Prostate gland (tissue), 2 donors: Measurements from ENCODE around the gene ZSWIM6. TPM values are rescaled to one million over a fixed set of nuclear protein-coding genes. Genes with fewer than 3 reads are reported as not detected.

Source experiments
- DNase-seq: peaks from one replicate; pipeline ENCODE4 v3.0.0-alpha.2; 2019; ENCODE audit warnings: low spot score
- H3K27ac ChIP-seq, 2 donors: fragments of 200-600 bp; sonication (generic); 2 replicates each; pipeline ENCODE4 v1.5.1; 2017 to 2019
- H3K27me3 ChIP-seq: fragments of 200-600 bp; sonication (generic); replicated peaks from 2 replicates; pipeline ENCODE4 v1.5.1; 2019; ENCODE audit not compliant: insufficient read depth
- H3K36me3 ChIP-seq, 2 donors: fragments of 200-600 bp; sonication (generic); 1 replicate in 1 of 2; 2 replicates in 1 of 2; pipeline versions ENCODE4 v1.5.1 to v1.8.1; 2017 to 2019
- H3K4me1 ChIP-seq: fragments of 200-600 bp; sonication (generic); replicated peaks from 2 replicates; pipeline ENCODE4 v1.5.1; 2019
- H3K4me3 ChIP-seq, 2 donors: fragments of 200-600 bp; sonication (generic); 2 replicates each; pipeline ENCODE4 v1.5.1; 2017 to 2019
- H3K9me3 ChIP-seq: fragments of 200-600 bp; sonication (generic); 2 replicates; pipeline ENCODE4 v1.5.1; 2017
- CTCF ChIP-seq, 4 experiments: fragments of 200-600 bp in 2 of 4; fragments of 450-650 bp in 2 of 4; sonication (generic) in 2 of 4; IDR thresholded peaks; 1 replicate in 3 of 4; 2 replicates in 1 of 4; pipeline ENCODE4 v1.5.1; 2016 to 2019; ENCODE audit warnings: antibody characterized with exemption in 4 of 4, mild to moderate bottlenecking in 2 of 4, moderate library complexity in 2 of 4
- POLR2A ChIP-seq: fragments of 450-650 bp; IDR thresholded peaks from one replicate; pipeline ENCODE4 v1.6.1; 2016; ENCODE audit warnings: antibody characterized with exemption, mild to moderate bottlenecking
- POLR2AphosphoS5 ChIP-seq: sonication (generic); formaldehyde crosslinking; IDR thresholded peaks from one replicate; pipeline ENCODE4 v1.6.1; 2017; ENCODE audit warnings: antibody characterized with exemption
- WGBS: methylation state at CpG from one replicate; pipeline ENCODE4 v1.1.5; 2018; 5-methylcytosine and 5-hydroxymethylcytosine counted together
- intact Hi-C: fragments of 100-400 bp; cut with DNase I; formaldehyde crosslinking; loops from one replicate; pipeline ENCODE4 v1.14.2; 2022
- total RNA-seq, 2 donors: library from RNA; depleted of rRNA; stranded (reverse); fragments of >200 nt; gene quantifications; one replicate each; pipeline ENCODE4 v1.1.0, GENCODE V29; 2016

The ZSWIM6 gene
- total RNA-seq, 2 donors from 2014 or later = 8.7 to 13.7 TPM

- intact Hi-C loops = no loop called here
- Histone ChIP-seq H3K4me1 (no peaks in the 10 kb centered on the region), H3K9me3 (no peaks in the 10 kb centered on the region), H3K36me3 (no peaks in the 10 kb centered on the region), H3K27me3 (no peaks in the 10 kb centered on the region), H3K4me3 (no peak overlapping the region), H3K27ac (no peak overlapping the region)
- no peak for TF ChIP-seq POLR2AphosphoS5
- no peak for TF ChIP-seq CTCF (IDR thresholded peaks at IDR 0.05)
- TF ChIP-seq POLR2A = no peak
- no peak for DNase-seq
- WGBS = 73% methylated on average over 4 of the region's 4 CpGs
Observed at GRCh38 chr5:61464512-61464911, 132.5 kb downstream of the ZSWIM6 start.

GRCh38 chr5:61465066-61465465 is 133.0 kb downstream of the ZSWIM6 start:
- no peaks in the 10 kb centered on the region for H3K27me3 ChIP-seq
- no peak overlapping the region for H3K27ac ChIP-seq
- intact Hi-C loops = no loop called here
- H3K36me3 ChIP-seq = no peaks in the 10 kb centered on the region
- H3K9me3 ChIP-seq = no peaks in the 10 kb centered on the region
- 94% methylated on average over 1 of the region's 1 CpG for WGBS
- no peaks in the 10 kb centered on the region for H3K4me1 ChIP-seq
- H3K4me3 ChIP-seq = no peak overlapping the region
- DNase-seq = no peak
- TF ChIP-seq POLR2A (no peak), CTCF (IDR thresholded peaks at IDR 0.05) (no peak), POLR2AphosphoS5 (no peak)

DNA sequence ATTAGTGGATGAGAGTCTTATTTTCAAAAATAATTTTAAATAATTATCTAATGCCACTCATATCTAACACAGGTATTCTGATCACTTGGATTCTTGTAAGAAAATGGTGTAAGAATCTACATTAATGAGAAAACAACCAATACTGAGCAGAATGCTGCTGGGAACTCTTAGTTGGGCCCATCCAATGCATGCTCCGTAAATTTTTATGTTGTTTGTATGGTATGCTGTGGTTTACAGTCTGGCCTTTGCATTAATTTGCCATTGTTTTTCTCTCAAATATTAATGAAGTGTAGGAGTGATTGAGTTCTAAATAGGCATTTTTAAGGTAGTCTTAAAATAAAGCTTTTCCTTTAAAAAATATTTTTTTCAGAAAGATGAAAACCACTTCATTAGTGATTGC is 133.4 kb downstream of the ZSWIM6 start:
- Histone ChIP-seq H3K4me3 (no peak overlapping the region), H3K4me1 (no peaks in the 10 kb centered on the region), H3K27me3 (no peaks in the 10 kb centered on the region), H3K27ac (no peak overlapping the region), H3K36me3 (no peaks in the 10 kb centered on the region), H3K9me3 (no peaks in the 10 kb centered on the region)
- no peak for DNase-seq
- intact Hi-C loops = no loop called here
- 97% methylated on average over 1 of the region's 1 CpG for WGBS
- TF ChIP-seq POLR2AphosphoS5 (no peak), CTCF (IDR thresholded peaks at IDR 0.05) (no peak), POLR2A (no peak)

GRCh38 chr5:61466017-61466416 is 134.0 kb downstream of the ZSWIM6 start:
- Histone ChIP-seq H3K36me3 (no peaks in the 10 kb centered on the region), H3K4me1 (no peaks in the 10 kb centered on the region), H3K27ac (no peak overlapping the region), H3K4me3 (no peak overlapping the region), H3K9me3 (no peaks in the 10 kb centered on the region), H3K27me3 (no peaks in the 10 kb centered on the region)
- WGBS = 92% methylated on average over 1 of the region's 1 CpG
- TF ChIP-seq POLR2A (no peak), POLR2AphosphoS5 (no peak), CTCF (IDR thresholded peaks at IDR 0.05) (no peak)
- intact Hi-C loops = no loop called here
- no peak for DNase-seq

DNA sequence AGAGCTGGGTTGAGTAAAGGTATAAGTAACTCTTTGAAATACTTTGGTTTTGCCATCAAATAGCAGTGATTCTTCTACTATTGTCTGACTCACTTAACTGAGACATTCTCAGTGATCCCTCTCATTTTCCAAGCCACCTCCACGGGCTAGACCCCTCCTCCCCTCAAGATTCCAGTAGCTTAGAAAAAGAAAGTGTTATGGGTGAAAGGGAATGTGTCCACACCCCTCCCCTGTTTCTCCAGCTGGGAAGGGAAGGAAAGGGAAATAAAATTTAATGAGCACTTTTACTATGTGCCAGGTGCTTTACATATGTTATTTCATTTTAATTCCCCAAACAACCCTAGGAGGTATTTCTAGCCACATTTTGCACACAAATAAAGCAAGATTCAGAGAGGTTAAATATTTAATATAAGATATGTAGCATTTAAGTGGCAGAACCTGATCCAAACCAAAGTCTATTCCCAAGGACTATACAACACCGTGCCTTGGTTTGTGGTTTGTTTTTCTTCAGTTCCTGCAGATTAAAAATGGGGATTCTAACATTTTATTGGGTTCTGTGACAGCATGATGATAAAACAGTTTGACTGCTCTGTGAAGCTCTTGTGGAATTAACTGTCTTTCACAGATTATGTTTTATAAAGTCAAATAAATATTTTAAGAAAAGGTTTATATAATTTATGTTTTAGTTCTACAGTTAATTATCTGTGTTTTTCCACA is 135.9 kb downstream of the ZSWIM6 start:
- TF ChIP-seq CTCF (IDR thresholded peaks at IDR 0.05) = no peak
- no peak for TF ChIP-seq POLR2AphosphoS5
- no peak for TF ChIP-seq POLR2A
- no peak for DNase-seq
- no peaks in the 10 kb centered on the region for H3K9me3 ChIP-seq
- H3K4me3 ChIP-seq = no peak overlapping the region
- intact Hi-C loops = no loop called here
- no peaks in the 10 kb centered on the region for H3K36me3 ChIP-seq
- H3K27ac ChIP-seq = no peak overlapping the region
- H3K27me3 ChIP-seq = no peaks in the 10 kb centered on the region
- H3K4me1 ChIP-seq = no peaks in the 10 kb centered on the region
- 9% methylated on average over 2 of the region's 2 CpGs for WGBS
